ENCODE measurements around the gene SLC10A4.

The SLC10A4 gene

DNA sequence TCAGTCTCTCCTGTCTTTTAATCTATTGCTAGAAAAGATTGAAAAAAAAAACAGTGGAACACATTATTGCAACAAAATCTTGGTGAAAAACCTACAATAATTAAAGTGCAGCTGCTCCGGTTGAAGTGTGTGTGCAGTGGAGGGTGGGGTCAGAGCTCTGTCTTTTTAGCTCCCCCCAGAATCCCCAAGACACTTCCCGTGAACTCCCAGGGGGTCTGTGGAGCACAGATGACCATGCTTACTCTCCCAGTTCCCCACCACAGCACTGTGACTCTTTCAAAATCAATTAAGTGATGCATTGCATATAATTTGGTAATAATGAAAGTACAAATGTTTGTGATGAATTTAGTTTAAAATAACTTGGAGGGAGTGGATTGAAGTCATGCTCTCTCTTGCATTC lies 15.7 kb upstream of the SLC10A4 start:
- H3K4me3 ChIP-seq (ENCODE audit: low read length), result no peak overlapping the region
- no peaks in the 10 kb centered on the region for H3K27me3 ChIP-seq (ENCODE audit: control insufficient read depth, insufficient read depth, low read length)
- no peak overlapping the region for H3K9ac ChIP-seq (ENCODE audit: low read depth, low read length)

DNA sequence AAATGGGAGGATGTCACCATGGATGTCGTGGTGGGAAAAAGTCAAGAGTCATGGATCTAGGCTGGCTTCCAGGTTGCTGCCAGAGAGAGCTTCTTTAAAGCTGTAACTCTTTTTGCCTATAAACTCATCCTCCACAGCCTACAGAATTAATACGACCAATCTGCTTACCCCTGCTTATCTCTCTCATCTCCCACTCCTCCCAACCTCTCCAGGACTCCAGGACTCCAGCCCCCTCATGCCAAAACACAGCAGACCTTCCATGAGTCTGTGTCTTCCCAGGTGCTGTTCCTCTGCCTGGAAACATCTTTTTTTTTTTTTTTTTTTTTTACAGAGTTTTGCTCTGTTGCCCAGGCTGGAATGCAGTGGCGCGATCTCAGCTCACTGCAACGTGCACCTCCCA lies 15.3 kb upstream of the SLC10A4 start:
- H3K4me1 ChIP-seq (ENCODE audit: control insufficient read depth, insufficient read depth, low read length), result peaks cover 12% of the 10 kb centered on the region
- no peak overlapping the region for H3K4me3 ChIP-seq (ENCODE audit: low read length)
- no peaks in the 10 kb centered on the region for H3K9me3 ChIP-seq (replicated peaks; ENCODE audit: low read length)
- no peaks in the 10 kb centered on the region for H3K27me3 ChIP-seq (ENCODE audit: control insufficient read depth, insufficient read depth, low read length)
- H3K4me2 ChIP-seq (ENCODE audit: low read length), result no peak overlapping the region
- no peaks in the 10 kb centered on the region for H3K36me3 ChIP-seq (ENCODE audit: insufficient read depth, low read length)
- no peak overlapping the region for H3K9ac ChIP-seq (ENCODE audit: low read depth, low read length)

More for the DNA sequence above, 15.7 kb upstream of the SLC10A4 start:
- peaks cover 12% of the 10 kb centered on the region for H3K4me1 ChIP-seq (ENCODE audit: control insufficient read depth, insufficient read depth, low read length)
- H3K9me3 ChIP-seq (replicated peaks; ENCODE audit: low read length), result no peaks in the 10 kb centered on the region
- H3K36me3 ChIP-seq (ENCODE audit: insufficient read depth, low read length), result no peaks in the 10 kb centered on the region
- H3K4me2 ChIP-seq (ENCODE audit: low read length), result no peak overlapping the region

DNA sequence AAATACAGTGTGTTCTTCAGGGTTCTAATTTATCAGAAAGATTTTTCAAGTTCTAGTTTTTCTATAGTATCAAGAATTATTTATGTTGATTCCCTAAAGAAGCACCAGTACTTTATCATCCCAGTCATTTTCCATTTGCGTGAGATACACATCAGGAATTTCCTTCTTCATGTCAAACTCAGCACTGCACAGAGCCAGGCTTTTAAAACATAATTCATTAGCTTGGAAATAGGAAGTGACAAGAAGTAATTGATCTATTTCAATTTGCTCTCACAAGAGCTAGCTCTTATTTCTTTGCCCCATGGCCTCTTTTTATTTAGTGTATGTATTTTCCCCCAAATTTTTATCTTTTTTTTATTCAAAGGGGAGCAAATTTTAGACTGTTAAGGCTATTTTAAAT lies 13.0 kb upstream of the SLC10A4 start:
- no peaks in the 10 kb centered on the region for H3K27me3 ChIP-seq (ENCODE audit: control insufficient read depth, insufficient read depth, low read length)
- no peak overlapping the region for H3K4me3 ChIP-seq (ENCODE audit: low read length)
- no peak overlapping the region for H3K9ac ChIP-seq (ENCODE audit: low read depth, low read length)
- H3K4me1 ChIP-seq (ENCODE audit: control insufficient read depth, insufficient read depth, low read length), result peaks cover 12% of the 10 kb centered on the region
- no peak overlapping the region for H3K4me2 ChIP-seq (ENCODE audit: low read length)
- H3K36me3 ChIP-seq (ENCODE audit: insufficient read depth, low read length), result no peaks in the 10 kb centered on the region
- no peaks in the 10 kb centered on the region for H3K9me3 ChIP-seq (replicated peaks; ENCODE audit: low read length)

DNA sequence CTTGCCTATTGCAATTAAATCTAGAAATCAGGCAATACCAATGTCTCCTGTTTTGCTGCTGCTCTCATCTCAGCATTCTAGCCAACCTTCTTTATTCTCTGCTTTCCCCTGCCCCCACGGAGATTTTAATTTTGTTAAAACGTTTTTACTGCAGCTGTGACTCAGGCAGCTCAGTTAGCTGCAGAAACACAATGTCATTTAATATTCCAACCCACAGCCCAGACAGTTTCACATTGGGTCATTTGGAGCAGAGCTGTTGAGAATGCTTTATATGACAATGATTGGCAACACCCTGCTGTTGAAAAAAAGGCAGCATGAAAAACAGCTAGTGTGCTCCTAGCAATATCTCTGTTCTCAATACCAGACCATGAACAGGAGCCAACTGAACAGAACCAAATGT lies 12.6 kb upstream of the SLC10A4 start:
- Histone ChIP-seq H3K4me3 (ENCODE audit: low read length) (no peak overlapping the region), H3K9me3 (replicated peaks; ENCODE audit: low read length) (no peaks in the 10 kb centered on the region), H3K36me3 (ENCODE audit: insufficient read depth, low read length) (no peaks in the 10 kb centered on the region), H3K9ac (ENCODE audit: low read depth, low read length) (no peak overlapping the region), H3K27me3 (ENCODE audit: control insufficient read depth, insufficient read depth, low read length) (no peaks in the 10 kb centered on the region), H3K4me1 (ENCODE audit: control insufficient read depth, insufficient read depth, low read length) (peaks cover 12% of the 10 kb centered on the region), H3K4me2 (ENCODE audit: low read length) (no peak overlapping the region)

DNA sequence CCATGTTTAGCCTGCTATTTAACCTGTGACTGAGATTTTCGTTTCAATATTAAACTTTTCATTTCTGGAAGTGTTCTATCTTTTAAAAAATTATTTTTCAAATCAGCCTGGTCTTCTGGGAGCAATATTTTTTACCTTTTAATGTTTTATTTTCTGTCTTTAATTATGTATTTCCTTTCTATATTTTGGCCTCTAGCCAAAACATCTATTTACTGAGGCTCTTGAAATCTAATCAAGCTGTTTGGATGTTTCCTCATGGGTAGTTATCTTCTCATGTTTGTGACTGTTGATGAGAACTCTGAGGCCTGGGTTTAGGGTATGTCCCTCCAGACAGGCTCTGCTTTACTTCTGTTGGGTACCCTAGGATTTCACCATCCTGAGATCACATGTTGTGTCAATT lies 10.3 kb upstream of the SLC10A4 start:
- peaks cover 8% of the 10 kb centered on the region for H3K4me1 ChIP-seq (ENCODE audit: control insufficient read depth, insufficient read depth, low read length)
- H3K9me3 ChIP-seq (replicated peaks; ENCODE audit: low read length), result no peaks in the 10 kb centered on the region
- H3K4me3 ChIP-seq (ENCODE audit: low read length), result no peak overlapping the region
- H3K27me3 ChIP-seq (ENCODE audit: control insufficient read depth, insufficient read depth, low read length), result no peaks in the 10 kb centered on the region
- no peak overlapping the region for H3K4me2 ChIP-seq (ENCODE audit: low read length)
- H3K36me3 ChIP-seq (ENCODE audit: insufficient read depth, low read length), result no peaks in the 10 kb centered on the region
- no peak overlapping the region for H3K9ac ChIP-seq (ENCODE audit: low read depth, low read length)

- Histone ChIP-seq H3K4me2 (ENCODE audit: low read length) (no peak overlapping the region), H3K9ac (ENCODE audit: low read depth, low read length) (no peak overlapping the region), H3K4me3 (ENCODE audit: low read length) (no peak overlapping the region), H3K4me1 (ENCODE audit: control insufficient read depth, insufficient read depth, low read length) (peaks cover under 1% of the 10 kb centered on the region), H3K9me3 (replicated peaks; ENCODE audit: low read length) (no peaks in the 10 kb centered on the region), H3K27me3 (ENCODE audit: control insufficient read depth, insufficient read depth, low read length) (peaks cover 4% of the 10 kb centered on the region), H3K36me3 (ENCODE audit: insufficient read depth, low read length) (no peaks in the 10 kb centered on the region)
Observed at GRCh38 chr4:48475770-48476169, 7.4 kb upstream of the SLC10A4 start.

- no peak overlapping the region for H3K4me3 ChIP-seq (ENCODE audit: low read length)
- no peaks in the 10 kb centered on the region for H3K9me3 ChIP-seq (replicated peaks; ENCODE audit: low read length)
- H3K36me3 ChIP-seq (ENCODE audit: insufficient read depth, low read length), result no peaks in the 10 kb centered on the region
- no peak overlapping the region for H3K4me2 ChIP-seq (ENCODE audit: low read length)
- peaks cover 28% of the 10 kb centered on the region for H3K27me3 ChIP-seq (ENCODE audit: control insufficient read depth, insufficient read depth, low read length)
- H3K9ac ChIP-seq (ENCODE audit: low read depth, low read length), result no peak overlapping the region
- H3K4me1 ChIP-seq (ENCODE audit: control insufficient read depth, insufficient read depth, low read length), result peaks cover under 1% of the 10 kb centered on the region
Observed at GRCh38 chr4:48478273-48478672, 4.9 kb upstream of the SLC10A4 start.

DNA sequence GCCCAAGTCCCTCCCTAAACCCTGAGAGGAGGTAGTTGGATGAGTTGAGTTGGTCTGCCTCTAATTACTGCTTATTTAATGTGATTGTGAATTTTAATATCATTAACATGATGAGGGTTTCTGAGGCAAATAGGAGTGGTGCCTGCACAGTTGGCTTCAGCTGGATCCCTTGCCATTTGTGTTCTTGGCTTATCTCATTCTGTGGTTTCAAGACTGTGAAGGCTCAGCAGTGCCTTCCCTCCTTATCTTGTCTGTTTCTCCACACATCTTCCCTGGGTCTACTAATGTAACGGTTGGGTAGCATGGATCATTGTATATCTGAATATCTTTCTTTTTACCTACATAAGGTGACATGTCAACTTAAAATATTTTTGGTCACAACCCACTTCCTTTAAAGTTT lies 1.6 kb upstream of the SLC10A4 start:
- Histone ChIP-seq H3K27me3 (ENCODE audit: control insufficient read depth, insufficient read depth, low read length) (peaks cover 58% of the 10 kb centered on the region), H3K9me3 (replicated peaks; ENCODE audit: low read length) (peaks cover 3% of the 10 kb centered on the region), H3K4me2 (ENCODE audit: low read length) (no peak overlapping the region)

DNA sequence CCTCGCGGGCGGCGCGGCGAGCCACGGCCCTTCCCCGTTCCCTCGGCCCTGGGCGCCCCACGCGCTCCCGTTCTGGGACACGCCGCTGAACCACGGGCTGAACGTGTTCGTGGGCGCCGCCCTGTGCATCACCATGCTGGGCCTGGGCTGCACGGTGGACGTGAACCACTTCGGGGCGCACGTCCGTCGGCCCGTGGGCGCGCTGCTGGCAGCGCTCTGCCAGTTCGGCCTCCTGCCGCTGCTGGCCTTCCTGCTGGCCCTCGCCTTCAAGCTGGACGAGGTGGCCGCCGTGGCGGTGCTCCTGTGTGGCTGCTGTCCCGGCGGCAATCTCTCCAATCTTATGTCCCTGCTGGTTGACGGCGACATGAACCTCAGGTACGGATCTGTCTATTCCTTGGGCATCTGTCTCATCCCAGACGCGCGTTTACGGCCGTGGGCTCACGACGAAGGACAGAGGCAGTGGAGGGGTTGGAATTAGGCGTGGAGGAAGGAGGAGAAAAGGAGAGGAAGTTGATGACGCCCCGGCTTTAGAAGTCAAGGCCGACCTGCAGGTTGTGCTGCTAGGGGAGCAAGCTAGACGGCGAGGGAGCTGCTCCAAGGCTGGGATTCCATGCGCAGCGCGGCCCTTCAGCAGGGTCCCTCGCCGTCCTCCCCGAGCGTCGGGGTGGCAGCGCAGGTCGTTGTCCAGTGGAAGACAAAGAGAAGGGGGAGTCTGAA lies 792 bp downstream of the SLC10A4 start:
- H3K4me1 ChIP-seq (ENCODE audit: control insufficient read depth, insufficient read depth, low read length), result peaks cover 4% of the 10 kb centered on the region
- no peaks in the 10 kb centered on the region for H3K36me3 ChIP-seq (ENCODE audit: insufficient read depth, low read length)
- H3K4me2 ChIP-seq (ENCODE audit: low read length), result peak overlapping the region; percentile 59
- H3K4me3 ChIP-seq (ENCODE audit: low read length), result peak overlapping the region; percentile 57
- no peak overlapping the region for H3K9ac ChIP-seq (ENCODE audit: low read depth, low read length)
- peaks cover 3% of the 10 kb centered on the region for H3K9me3 ChIP-seq (replicated peaks; ENCODE audit: low read length)
- peaks cover 78% of the 10 kb centered on the region for H3K27me3 ChIP-seq (ENCODE audit: control insufficient read depth, insufficient read depth, low read length)

More for the DNA sequence above, 1.6 kb upstream of the SLC10A4 start:
- H3K36me3 ChIP-seq (ENCODE audit: insufficient read depth, low read length), result no peaks in the 10 kb centered on the region
- no peak overlapping the region for H3K9ac ChIP-seq (ENCODE audit: low read depth, low read length)
- peaks cover 4% of the 10 kb centered on the region for H3K4me1 ChIP-seq (ENCODE audit: control insufficient read depth, insufficient read depth, low read length)
- no peak overlapping the region for H3K4me3 ChIP-seq (ENCODE audit: low read length)

DNA sequence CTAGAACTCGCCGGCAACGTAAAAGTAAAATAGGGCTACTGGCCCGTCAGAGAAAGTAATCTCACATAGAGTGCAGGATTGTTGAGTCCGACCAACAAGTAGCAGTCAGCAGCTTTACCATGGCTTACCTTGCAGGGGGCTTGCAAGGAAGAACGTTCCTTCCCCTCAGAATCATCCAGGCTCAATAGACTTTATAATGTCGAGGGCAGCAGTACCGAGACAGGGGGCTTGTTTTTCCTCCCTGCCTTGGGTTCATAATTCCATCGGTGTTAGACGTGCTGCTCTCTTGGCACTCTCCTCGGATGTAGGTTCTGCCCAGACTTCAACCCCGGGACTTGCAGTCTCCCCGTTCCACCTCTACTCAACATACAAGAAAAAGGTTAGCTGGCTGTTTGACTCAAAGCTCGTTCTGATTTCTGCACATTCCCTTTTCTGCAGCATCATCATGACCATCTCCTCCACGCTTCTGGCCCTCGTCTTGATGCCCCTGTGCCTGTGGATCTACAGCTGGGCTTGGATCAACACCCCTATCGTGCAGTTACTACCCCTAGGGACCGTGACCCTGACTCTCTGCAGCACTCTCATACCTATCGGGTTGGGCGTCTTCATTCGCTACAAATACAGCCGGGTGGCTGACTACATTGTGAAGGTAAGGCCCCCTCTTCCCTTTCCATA lies 1.5 kb downstream of the SLC10A4 start:
- Histone ChIP-seq H3K4me1 (ENCODE audit: control insufficient read depth, insufficient read depth, low read length) (peaks cover 4% of the 10 kb centered on the region), H3K4me2 (ENCODE audit: low read length) (no peak overlapping the region), H3K9me3 (replicated peaks; ENCODE audit: low read length) (peaks cover 3% of the 10 kb centered on the region), H3K36me3 (ENCODE audit: insufficient read depth, low read length) (no peaks in the 10 kb centered on the region), H3K4me3 (ENCODE audit: low read length) (no peak overlapping the region), H3K27me3 (ENCODE audit: control insufficient read depth, insufficient read depth, low read length) (peaks cover 85% of the 10 kb centered on the region), H3K9ac (ENCODE audit: low read depth, low read length) (no peak overlapping the region)

- Histone ChIP-seq H3K9me3 (replicated peaks; ENCODE audit: low read length) (no peaks in the 10 kb centered on the region), H3K36me3 (ENCODE audit: insufficient read depth, low read length) (no peaks in the 10 kb centered on the region), H3K9ac (ENCODE audit: low read depth, low read length) (no peak overlapping the region), H3K4me3 (ENCODE audit: low read length) (peak overlapping the region; percentile 48), H3K4me1 (ENCODE audit: control insufficient read depth, insufficient read depth, low read length) (no peaks in the 10 kb centered on the region), H3K27me3 (ENCODE audit: control insufficient read depth, insufficient read depth, low read length) (peaks cover 73% of the 10 kb centered on the region), H3K4me2 (ENCODE audit: low read length) (peak overlapping the region; percentile 69)
Observed at GRCh38 chr4:48489683-48490011, 6.5 kb downstream of the SLC10A4 start.
